GM04504 (cell line): ENCODE measurements around the gene INSR.
"Not testable (repeated sequence)": the region's sequence is repeated elsewhere in the genome, so short reads cannot be mapped to it uniquely, and the experiment has no call there.

Source experiments
- DNase-seq: peaks from one replicate; pipeline ENCODE4 v3.0.0-alpha.2; 2012; ENCODE audit warnings: low read depth

INSR gene

DNA sequence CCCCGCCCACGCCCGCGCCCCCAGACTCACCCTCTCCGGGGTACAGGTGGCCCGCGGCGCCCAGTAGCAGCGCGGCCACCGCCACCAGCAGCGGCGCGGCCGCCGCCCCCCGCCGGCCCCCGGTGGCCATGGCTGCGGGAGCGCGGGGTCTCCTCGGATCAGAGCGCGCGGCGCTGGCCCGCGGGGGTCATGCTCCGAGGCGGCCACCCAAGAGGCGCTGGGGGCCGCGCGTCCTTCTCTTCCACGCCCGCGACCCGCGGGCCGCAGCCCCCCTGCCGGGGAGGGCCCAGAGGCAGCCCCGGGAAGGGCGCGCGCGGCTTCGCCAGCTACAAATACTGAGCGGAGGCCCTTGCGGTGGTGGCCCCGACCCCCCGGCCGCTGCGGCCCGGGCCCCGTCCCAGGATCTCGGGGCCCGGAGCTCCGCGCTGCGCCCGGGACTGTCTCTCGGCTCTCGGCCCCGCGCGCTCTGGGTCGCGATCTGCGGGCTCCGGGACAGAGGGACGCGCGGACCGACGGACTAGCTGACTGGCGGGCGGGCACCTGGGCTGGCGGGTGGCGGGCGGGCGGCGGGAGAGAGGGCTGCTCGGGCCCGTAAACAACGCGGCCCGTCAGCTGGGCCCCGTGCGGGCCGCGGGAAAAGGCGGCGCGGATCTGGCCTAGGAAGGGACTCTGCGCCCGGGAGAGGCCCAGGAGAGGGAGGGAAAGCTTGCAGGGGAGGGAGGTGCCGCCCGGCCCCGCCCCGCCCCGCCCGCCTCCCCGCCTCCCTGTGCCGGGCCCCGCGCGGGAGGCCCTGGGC, at the start of gene INSR:
TSS of gene INSR (minus strand) at position 653 of the 796 bp plus-strand sequence. CDS start at position 130, 523 bp downstream.
- peak; percentile 76 for DNase-seq

- no peak for DNase-seq
These were observed 47.9 kb upstream of the INSR start for GRCh38 chr19:7342143-7342542.

DNA sequence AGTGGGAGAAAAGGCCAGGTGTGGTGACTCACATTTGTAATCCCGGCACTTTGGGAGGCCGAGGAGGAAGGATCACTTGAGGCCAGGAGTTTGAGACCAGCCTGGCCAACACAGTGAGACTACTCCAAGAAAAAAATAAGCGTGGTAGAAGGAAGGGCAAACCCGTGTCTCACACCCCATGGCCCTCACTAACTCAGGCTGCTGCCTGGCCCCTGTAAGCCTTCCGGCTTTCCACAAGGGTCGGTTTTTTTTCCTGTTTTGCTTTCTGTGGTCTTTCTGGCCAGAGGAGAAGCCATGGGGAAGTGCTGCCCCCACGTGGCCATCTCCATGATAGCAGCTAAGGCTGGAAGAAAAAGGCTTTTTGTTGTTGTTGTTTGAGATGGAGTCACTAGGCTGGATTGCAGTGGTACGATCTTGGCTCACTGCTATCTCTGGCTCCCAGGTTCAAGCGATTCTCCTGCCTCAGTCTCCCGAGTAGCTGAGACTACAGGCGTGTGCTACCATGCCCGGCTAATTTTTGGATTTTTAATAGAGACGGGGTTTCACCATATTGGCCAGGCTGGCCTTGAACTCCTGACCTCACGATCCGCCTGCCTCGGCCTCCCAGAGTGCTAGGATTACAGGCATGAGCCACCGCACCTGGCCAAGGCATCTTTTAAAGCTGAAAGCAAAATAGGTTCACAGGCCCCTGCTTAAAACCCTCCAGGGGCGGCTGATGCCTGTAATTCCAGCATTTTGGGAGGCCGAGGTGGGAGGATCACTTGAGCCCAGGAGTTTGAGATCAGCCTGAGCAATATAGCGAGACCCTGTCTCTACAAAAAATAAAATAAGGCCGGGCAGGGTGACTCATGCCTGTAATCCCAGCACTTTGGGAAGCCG, 47.0 kb upstream of the INSR start:
- DNase-seq: peak; percentile 46

DNA sequence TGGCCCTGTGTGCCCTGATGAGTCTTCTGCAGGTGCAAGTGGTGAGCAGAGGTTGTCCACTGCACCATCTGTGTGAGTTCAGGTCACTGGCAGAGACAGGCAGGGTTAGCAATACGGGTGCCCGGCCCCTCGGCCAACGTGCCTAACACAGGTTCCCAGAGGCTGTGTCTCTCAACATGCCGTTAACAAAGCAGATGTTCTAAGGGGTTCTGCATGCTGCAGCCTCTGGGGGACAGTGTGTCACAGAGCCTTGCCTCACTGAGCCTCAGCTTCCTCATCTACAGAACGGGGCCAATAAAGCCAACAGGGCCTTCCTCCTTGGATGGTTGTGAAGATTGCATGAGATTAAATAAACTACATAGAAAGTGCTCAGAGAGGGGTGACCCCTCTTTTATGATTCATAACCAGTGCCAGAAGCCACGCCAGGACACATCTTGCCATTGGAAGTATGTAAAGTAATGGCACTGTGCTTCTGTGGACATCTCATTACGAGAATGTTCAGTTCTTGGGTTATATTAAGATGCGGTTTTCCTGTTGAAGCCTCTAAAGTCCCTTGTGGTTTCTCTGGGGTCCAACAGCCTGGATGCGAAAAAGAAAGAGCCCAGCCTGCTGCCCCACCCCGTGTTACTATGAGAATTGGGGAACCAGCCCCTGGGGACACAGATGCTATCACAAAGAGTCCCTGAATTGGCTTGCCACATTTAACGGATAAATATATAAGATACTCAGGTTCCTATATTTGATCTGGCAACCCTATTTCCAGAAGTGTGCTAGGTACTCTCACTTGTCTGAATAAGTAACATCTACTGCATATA, 43.4 kb upstream of the INSR start:
- DNase-seq: no peak

- no peak for DNase-seq
These were observed 42.2 kb upstream of the INSR start for GRCh38 chr19:7336321-7336973.

- DNase-seq: no peak
These were observed 39.2 kb upstream of the INSR start for GRCh38 chr19:7333198-7334118.

- no peak for DNase-seq
These were observed 37.2 kb upstream of the INSR start for GRCh38 chr19:7331446-7331845.

DNA sequence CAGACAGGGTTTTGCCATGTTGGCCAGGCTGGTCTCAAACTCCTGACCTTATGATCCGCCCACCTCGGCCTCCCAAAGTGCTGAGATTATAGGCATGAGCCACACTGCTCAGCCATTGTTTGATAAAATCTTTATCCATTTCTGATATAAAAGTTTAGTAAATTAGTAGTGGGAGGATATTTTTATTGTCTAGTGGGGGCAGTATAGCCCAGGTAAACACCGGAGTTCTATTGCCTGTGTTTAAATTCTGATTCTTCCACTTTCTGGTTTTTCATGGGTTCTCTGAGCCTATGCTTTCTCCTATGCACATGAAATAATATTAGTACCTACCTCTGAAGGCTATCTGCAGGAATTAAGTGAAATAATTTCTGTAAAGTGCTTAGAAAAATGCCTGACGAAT, 34.4 kb upstream of the INSR start:
- no peak for DNase-seq

GRCh38 chr19:7327802-7328201, 33.6 kb upstream of the INSR start:
- no peak for DNase-seq

DNA sequence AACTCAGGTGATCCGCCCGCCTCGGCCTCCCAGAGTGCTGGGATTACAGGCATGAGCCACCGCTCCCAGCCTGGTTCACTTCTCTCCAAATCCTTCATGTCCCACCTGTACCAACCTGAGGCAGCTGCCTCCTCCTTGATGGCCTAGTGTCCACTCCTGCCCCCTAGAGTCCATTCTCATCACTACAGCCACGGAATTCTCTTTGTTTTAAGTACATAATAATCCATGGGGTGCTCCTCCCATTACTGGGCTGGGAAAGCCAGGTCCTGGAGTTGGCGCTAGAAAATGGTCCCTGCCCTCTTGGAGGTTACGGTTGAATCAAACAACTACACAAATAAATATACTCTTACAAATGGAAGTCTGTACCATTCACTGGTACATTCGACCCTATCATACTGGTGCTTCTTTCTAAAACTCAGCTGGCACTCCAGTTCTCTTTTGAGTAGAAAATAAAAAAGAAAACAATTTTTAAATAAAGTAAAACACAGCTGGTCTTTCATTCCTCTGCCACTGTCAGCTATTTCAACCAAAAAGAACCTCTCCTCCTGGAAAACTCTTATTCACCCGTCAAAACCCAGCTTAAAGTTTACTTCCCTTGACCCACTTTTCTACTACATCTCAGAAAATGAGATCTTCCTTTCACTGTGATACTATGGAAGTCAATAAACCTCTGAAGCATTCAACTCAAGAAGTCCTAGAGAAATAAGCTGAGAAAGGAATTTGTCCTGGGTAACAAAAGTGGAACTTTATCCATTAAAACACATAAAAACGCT, 32.1 kb upstream of the INSR start:
- no peak for DNase-seq

- DNase-seq: no peak
These were observed 24.0 kb upstream of the INSR start for GRCh38 chr19:7318176-7318575.

DNA sequence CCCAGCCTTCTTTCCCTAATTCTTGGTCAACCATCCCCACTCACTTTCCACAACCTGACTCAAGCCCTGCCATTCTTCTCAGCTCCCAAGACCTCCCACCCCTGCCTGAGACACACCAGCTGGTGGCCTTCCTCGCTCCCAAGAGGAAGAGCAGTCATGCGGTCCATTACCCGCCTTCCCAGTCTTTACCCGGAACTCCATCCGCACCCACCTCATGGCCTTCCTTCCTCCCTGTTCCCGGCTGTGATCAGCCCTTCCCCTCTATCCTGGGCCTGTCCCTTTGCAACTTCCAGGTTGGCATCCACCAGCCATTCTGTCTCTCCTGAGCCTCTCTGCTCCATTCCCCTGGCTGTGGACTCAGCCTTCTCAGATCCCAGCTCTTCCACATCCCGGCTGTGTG, 18.6 kb upstream of the INSR start:
- no peak for DNase-seq

GRCh38 chr19:7311911-7312310, 17.7 kb upstream of the INSR start:
- no peak for DNase-seq

- not testable (repeated sequence) for DNase-seq
These were observed 14.1 kb upstream of the INSR start for GRCh38 chr19:7308327-7308726.

- no peak for DNase-seq
These were observed 13.5 kb upstream of the INSR start for GRCh38 chr19:7307590-7308218.

DNA sequence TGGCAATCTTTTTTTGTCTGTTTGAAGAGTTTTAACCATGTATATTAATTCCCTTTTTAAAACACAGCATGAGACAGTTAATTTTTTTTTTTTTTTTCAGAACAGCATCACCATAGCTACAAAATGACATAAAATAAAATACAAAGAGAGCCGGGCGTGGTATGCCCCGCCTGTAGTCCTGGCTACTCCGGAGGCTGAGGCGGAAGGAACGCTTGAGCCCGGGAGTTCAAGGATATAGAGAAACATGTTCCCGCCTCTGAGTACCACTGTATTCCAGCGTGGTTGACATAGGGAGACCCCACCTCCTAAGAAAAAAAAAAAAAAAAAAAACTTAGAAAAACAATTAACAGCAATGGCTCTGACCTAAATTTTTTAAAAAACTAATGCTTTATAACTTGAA, 10.0 kb upstream of the INSR start:
- no peak for DNase-seq

GRCh38 chr19:7303470-7303869, 9.3 kb upstream of the INSR start:
- DNase-seq: no peak

DNA sequence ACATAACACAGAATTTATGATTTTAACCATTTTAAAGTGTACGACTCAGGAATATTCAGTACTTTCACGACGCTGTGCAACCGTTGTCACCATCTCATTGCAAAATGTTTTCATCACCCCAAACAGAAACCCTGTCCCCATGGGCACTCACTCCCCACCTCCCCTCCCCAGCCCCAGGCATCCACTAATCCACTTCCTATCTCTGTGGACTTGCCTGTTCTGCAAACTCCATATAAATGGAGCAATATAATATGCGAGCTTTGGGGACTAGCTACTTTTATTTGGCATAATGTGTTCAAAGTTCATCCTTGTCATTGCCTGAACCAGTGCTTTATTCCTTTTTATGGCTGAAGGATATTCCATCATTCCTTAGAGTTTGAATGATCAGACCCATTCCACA, 7.3 kb upstream of the INSR start:
- DNase-seq: no peak

GRCh38 chr19:7297742-7298141, 3.5 kb upstream of the INSR start:
- no peak for DNase-seq
